DND-41 (cell line): Measurements from ENCODE around the gene ARIH1.

Experiments used
- EZH2 ChIP-seq: IDR thresholded peaks from 3 replicates; pipeline ENCODE4 v1.6.1; 2012; ENCODE audit warnings: borderline replicate concordance, low read depth, mild to moderate bottlenecking, moderate library complexity, low read length, inconsistent platforms; ENCODE audit not compliant: severe bottlenecking
- TF ChIP-seq, protein P1 (sequence below): IDR thresholded peaks from 2 replicates; pipeline ENCODE4 v1.5.1; 2012; ENCODE audit warnings: borderline replicate concordance, low read length, moderate library complexity, mild to moderate bottlenecking; ENCODE audit not compliant: poor library complexity, severe bottlenecking; ENCODE audit errors: extremely low read depth

DNA sequence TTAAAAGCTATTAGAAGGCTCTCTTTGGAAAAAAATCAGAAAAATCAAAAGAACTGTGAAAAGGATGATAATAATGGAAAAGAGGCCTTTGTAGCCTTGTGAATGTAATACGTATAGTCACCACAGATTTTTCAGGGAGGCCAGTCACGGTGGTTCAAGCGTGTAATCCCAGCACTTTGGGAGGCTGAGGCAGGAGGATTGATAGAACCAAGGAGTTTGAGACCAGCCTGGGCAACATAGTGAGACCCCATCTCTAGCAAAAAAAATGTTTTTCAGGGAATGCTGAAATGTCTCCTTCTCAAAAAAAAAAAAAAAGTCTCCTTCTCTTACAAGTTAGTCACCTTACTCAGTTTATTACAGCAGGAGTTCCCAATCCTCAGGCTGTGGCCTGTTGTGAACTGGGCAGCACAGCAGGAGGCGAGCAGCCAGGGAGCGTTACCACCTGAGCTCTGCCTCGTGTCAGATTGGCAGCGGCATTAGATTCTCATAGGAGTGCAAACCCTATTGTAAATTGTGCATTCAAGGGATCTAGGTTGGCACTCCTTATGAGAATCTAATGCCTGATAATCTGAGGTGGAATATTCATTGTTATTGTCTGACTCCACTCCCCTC, 15.9 kb downstream of the ARIH1 start:
- TF ChIP-seq, protein P1, sequence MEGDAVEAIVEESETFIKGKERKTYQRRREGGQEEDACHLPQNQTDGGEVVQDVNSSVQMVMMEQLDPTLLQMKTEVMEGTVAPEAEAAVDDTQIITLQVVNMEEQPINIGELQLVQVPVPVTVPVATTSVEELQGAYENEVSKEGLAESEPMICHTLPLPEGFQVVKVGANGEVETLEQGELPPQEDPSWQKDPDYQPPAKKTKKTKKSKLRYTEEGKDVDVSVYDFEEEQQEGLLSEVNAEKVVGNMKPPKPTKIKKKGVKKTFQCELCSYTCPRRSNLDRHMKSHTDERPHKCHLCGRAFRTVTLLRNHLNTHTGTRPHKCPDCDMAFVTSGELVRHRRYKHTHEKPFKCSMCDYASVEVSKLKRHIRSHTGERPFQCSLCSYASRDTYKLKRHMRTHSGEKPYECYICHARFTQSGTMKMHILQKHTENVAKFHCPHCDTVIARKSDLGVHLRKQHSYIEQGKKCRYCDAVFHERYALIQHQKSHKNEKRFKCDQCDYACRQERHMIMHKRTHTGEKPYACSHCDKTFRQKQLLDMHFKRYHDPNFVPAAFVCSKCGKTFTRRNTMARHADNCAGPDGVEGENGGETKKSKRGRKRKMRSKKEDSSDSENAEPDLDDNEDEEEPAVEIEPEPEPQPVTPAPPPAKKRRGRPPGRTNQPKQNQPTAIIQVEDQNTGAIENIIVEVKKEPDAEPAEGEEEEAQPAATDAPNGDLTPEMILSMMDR: no peak
- no peak for TF ChIP-seq EZH2
